HUES48 (cell line): ENCODE measurements around the gene MYCBPAP.

ENCODE experiments used
- H3K27ac ChIP-seq: one replicate; pipeline ENCODE4 v1.7.0; 2013; ENCODE audit warnings: low read depth, low read length, inconsistent platforms
- H3K27me3 ChIP-seq: 2 replicates; pipeline ENCODE4 v1.6.1; 2013; ENCODE audit warnings: mild to moderate bottlenecking, low read length; ENCODE audit not compliant: control insufficient read depth, insufficient read depth
- H3K36me3 ChIP-seq: 2 replicates; pipeline ENCODE4 v1.6.1; 2013; ENCODE audit warnings: low read length; ENCODE audit not compliant: control insufficient read depth, insufficient read depth
- H3K4me1 ChIP-seq: 2 replicates; pipeline ENCODE4 v1.6.1; 2013; ENCODE audit warnings: mild to moderate bottlenecking, low read length; ENCODE audit not compliant: control insufficient read depth, insufficient read depth
- H3K4me3 ChIP-seq: 2 replicates; pipeline ENCODE4 v1.5.1; 2013; ENCODE audit warnings: mild to moderate bottlenecking, low read depth, low read length
- H3K9ac ChIP-seq: 2 replicates; pipeline ENCODE4 v1.6.1; 2013; ENCODE audit warnings: mild to moderate bottlenecking, low read depth, low read length, moderate library complexity
- H3K9me3 ChIP-seq: 2 replicates; pipeline ENCODE4 v1.6.1; 2013; ENCODE audit warnings: low read length; ENCODE audit not compliant: control insufficient read depth, insufficient read depth

Gene MYCBPAP

GRCh38 chr17:50466371-50467113 lies 41.7 kb upstream of the MYCBPAP start:
- peaks cover 23% of the 10 kb centered on the region for H3K27me3 ChIP-seq
- no peak overlapping the region for H3K9ac ChIP-seq
- H3K27ac ChIP-seq = no peak overlapping the region
- H3K9me3 ChIP-seq = no peaks in the 10 kb centered on the region
- no peaks in the 10 kb centered on the region for H3K36me3 ChIP-seq
- H3K4me3 ChIP-seq = no peak overlapping the region
- H3K4me1 ChIP-seq = peaks cover 11% of the 10 kb centered on the region; the same call in 1 of the 2 replicates

- Histone ChIP-seq H3K27ac (no peak overlapping the region), H3K9me3 (no peaks in the 10 kb centered on the region), H3K4me3 (no peak overlapping the region), H3K9ac (no peak overlapping the region), H3K27me3 (peaks cover 23% of the 10 kb centered on the region), H3K4me1 (peaks cover 11% of the 10 kb centered on the region; the same call in 1 of the 2 replicates), H3K36me3 (no peaks in the 10 kb centered on the region)
Observed at GRCh38 chr17:50467114-50467854, 41.0 kb upstream of the MYCBPAP start.

GRCh38 chr17:50467855-50468303 lies 40.4 kb upstream of the MYCBPAP start:
- H3K9ac ChIP-seq = no peak overlapping the region
- H3K27ac ChIP-seq = no peak overlapping the region
- peaks cover 23% of the 10 kb centered on the region for H3K27me3 ChIP-seq
- no peaks in the 10 kb centered on the region for H3K9me3 ChIP-seq
- H3K4me3 ChIP-seq = no peak overlapping the region
- H3K36me3 ChIP-seq = no peaks in the 10 kb centered on the region
- H3K4me1 ChIP-seq = peaks cover 11% of the 10 kb centered on the region; the same call in 1 of the 2 replicates

GRCh38 chr17:50468304-50469207 lies 39.7 kb upstream of the MYCBPAP start, which contains the start of gene CHAD:
TSS of gene CHAD (minus strand) at chr17:50468880. CDS start at chr17:50468813, 67 bp downstream.
- Histone ChIP-seq H3K27me3 (peaks cover 23% of the 10 kb centered on the region), H3K36me3 (no peaks in the 10 kb centered on the region), H3K4me1 (peaks cover 11% of the 10 kb centered on the region; the same call in 1 of the 2 replicates), H3K27ac (no peak within 1 kb of the TSS), H3K9me3 (no peaks in the 10 kb centered on the region), H3K9ac (no peak within 1 kb of the TSS), H3K4me3 (peak within 1 kb of the TSS; percentile 55; the same call in 1 of the 2 replicates)

- H3K36me3 ChIP-seq = no peaks in the 10 kb centered on the region
- no peaks in the 10 kb centered on the region for H3K9me3 ChIP-seq
- H3K27me3 ChIP-seq = peaks cover 23% of the 10 kb centered on the region
- no peak overlapping the region for H3K9ac ChIP-seq
- no peak overlapping the region for H3K27ac ChIP-seq
- H3K4me1 ChIP-seq = peaks cover 11% of the 10 kb centered on the region; the same call in 1 of the 2 replicates
- peak overlapping the region; percentile 55; the same call in 1 of the 2 replicates for H3K4me3 ChIP-seq
Observed at GRCh38 chr17:50469208-50469605, 39.0 kb upstream of the MYCBPAP start.

GRCh38 chr17:50469671-50470305 lies 38.5 kb upstream of the MYCBPAP start:
- Histone ChIP-seq H3K9me3 (no peaks in the 10 kb centered on the region), H3K27ac (no peak overlapping the region), H3K4me1 (peaks cover 11% of the 10 kb centered on the region; the same call in 1 of the 2 replicates), H3K27me3 (peaks cover 23% of the 10 kb centered on the region), H3K36me3 (no peaks in the 10 kb centered on the region), H3K4me3 (no peak overlapping the region), H3K9ac (no peak overlapping the region)

GRCh38 chr17:50470426-50470825 lies 37.8 kb upstream of the MYCBPAP start:
- Histone ChIP-seq H3K4me3 (no peak overlapping the region), H3K36me3 (no peaks in the 10 kb centered on the region), H3K27me3 (peaks cover 23% of the 10 kb centered on the region)

GRCh38 chr17:50471009-50471905 lies 37.0 kb upstream of the MYCBPAP start:
- peaks cover 25% of the 10 kb centered on the region for H3K27me3 ChIP-seq
- H3K9ac ChIP-seq = no peak overlapping the region
- H3K36me3 ChIP-seq = no peaks in the 10 kb centered on the region
- H3K27ac ChIP-seq = no peak overlapping the region
- H3K4me1 ChIP-seq = peaks cover 11% of the 10 kb centered on the region; the same call in 1 of the 2 replicates
- no peaks in the 10 kb centered on the region for H3K9me3 ChIP-seq
- no peak overlapping the region for H3K4me3 ChIP-seq

More at GRCh38 chr17:50470426-50470825, 37.8 kb upstream of the MYCBPAP start:
- H3K4me1 ChIP-seq = peaks cover 11% of the 10 kb centered on the region; the same call in 1 of the 2 replicates
- no peak overlapping the region for H3K27ac ChIP-seq
- H3K9me3 ChIP-seq = no peaks in the 10 kb centered on the region
- no peak overlapping the region for H3K9ac ChIP-seq

GRCh38 chr17:50472286-50472685 lies 36.0 kb upstream of the MYCBPAP start:
- H3K27ac ChIP-seq = no peak overlapping the region
- H3K9ac ChIP-seq = no peak overlapping the region
- peaks cover 29% of the 10 kb centered on the region for H3K27me3 ChIP-seq
- H3K4me1 ChIP-seq = peaks cover 11% of the 10 kb centered on the region; the same call in 1 of the 2 replicates
- no peak overlapping the region for H3K4me3 ChIP-seq
- H3K9me3 ChIP-seq = no peaks in the 10 kb centered on the region
- H3K36me3 ChIP-seq = no peaks in the 10 kb centered on the region
